GM18517 (cell line): Measurements from ENCODE around the gene FRYL.
"Not testable (repeated sequence)": the region's sequence is repeated elsewhere in the genome, so short reads cannot be mapped to it uniquely, and the experiment has no call there.

ENCODE experiments used
- ATAC-seq: cut with Tn5 transposase; IDR thresholded peaks from one replicate; pipeline ENCODE4 v1.9.1; 2021; ENCODE audit warnings: mild to moderate bottlenecking, moderate library complexity; ENCODE audit not compliant: unreplicated experiment

Gene FRYL

GRCh38 chr4:48667148-48667547, 112.9 kb downstream of the FRYL start:
- no peak for ATAC-seq

- ATAC-seq = no peak
Measured at GRCh38 chr4:48665555-48666186, 114.4 kb downstream of the FRYL start.

- no peak for ATAC-seq
Measured at GRCh38 chr4:48664938-48665337, 115.1 kb downstream of the FRYL start.

GRCh38 chr4:48661391-48661790, 118.7 kb downstream of the FRYL start:
- no peak for ATAC-seq

- no peak for ATAC-seq
Measured at GRCh38 chr4:48660347-48660746, 119.7 kb downstream of the FRYL start.

- no peak for ATAC-seq
Measured at GRCh38 chr4:48654015-48654664, 125.9 kb downstream of the FRYL start.

GRCh38 chr4:48653217-48654014, 126.7 kb downstream of the FRYL start:
- ATAC-seq = no peak

- ATAC-seq = no peak
Measured at GRCh38 chr4:48651914-48652313, 128.2 kb downstream of the FRYL start.

GRCh38 chr4:48649505-48649904, 130.6 kb downstream of the FRYL start:
- no peak for ATAC-seq

- ATAC-seq = no peak
Measured at GRCh38 chr4:48645225-48645794, 134.8 kb downstream of the FRYL start.

GRCh38 chr4:48642421-48643374, 137.4 kb downstream of the FRYL start:
- no peak for ATAC-seq

GRCh38 chr4:48641401-48641800, 138.7 kb downstream of the FRYL start:
- ATAC-seq = no peak

- ATAC-seq = no peak
Measured at GRCh38 chr4:48640699-48641098, 139.4 kb downstream of the FRYL start.

GRCh38 chr4:48640225-48640624, 139.9 kb downstream of the FRYL start:
- no peak for ATAC-seq

- ATAC-seq = no peak
Measured at GRCh38 chr4:48639807-48640206, 140.3 kb downstream of the FRYL start.

- ATAC-seq = not testable (repeated sequence)
Measured at GRCh38 chr4:48638586-48638985, 141.5 kb downstream of the FRYL start.

GRCh38 chr4:48636911-48637310, 143.2 kb downstream of the FRYL start:
- ATAC-seq = no peak

GRCh38 chr4:48635980-48636379, 144.1 kb downstream of the FRYL start:
- no peak for ATAC-seq

GRCh38 chr4:48635310-48635709, 144.8 kb downstream of the FRYL start:
- ATAC-seq = no peak

- no peak for ATAC-seq
Measured at GRCh38 chr4:48634688-48635308, 145.3 kb downstream of the FRYL start.
